Cardiac muscle cell (in vitro differentiated cells and primary cell): Measurements from ENCODE around the gene PPM1H. TPM values are rescaled to one million over a fixed set of nuclear protein-coding genes. Genes with fewer than 3 reads are reported as not detected.
"Not testable (repeated sequence)": the region's sequence is repeated elsewhere in the genome, so short reads cannot be mapped to it uniquely, and the experiment has no call there.

Experiments used
- DNase-seq, 2 donors: peaks; one replicate each; pipeline versions ENCODE4 v3.0.0 to v3.0.0-alpha.2; 2010 to 2017; ENCODE audit warnings: low read depth in 1 of 2, low spot score in 1 of 2
- H3K27ac ChIP-seq: fragments of 200-600 bp; sonication (generic); 2 replicates; pipeline ENCODE4 v1.5.1; 2016
- H3K27me3 ChIP-seq: fragments of 200-600 bp; sonication (generic); 2 replicates; pipeline ENCODE4 v1.6.0; 2016; ENCODE audit warnings: control low read depth
- H3K36me3 ChIP-seq: fragments of 200-600 bp; sonication (generic); 2 replicates; pipeline ENCODE4 v1.5.1; 2016; ENCODE audit warnings: control low read depth
- H3K4me1 ChIP-seq: fragments of 200-600 bp; sonication (generic); 2 replicates; pipeline ENCODE4 v1.8.1; 2017; ENCODE audit warnings: low read depth, mild to moderate bottlenecking, mixed run types
- H3K4me3 ChIP-seq: fragments of 200-600 bp; sonication (generic); 2 replicates; pipeline ENCODE4 v1.5.1; 2016; ENCODE audit warnings: mild to moderate bottlenecking
- H3K9me3 ChIP-seq: fragments of 200-600 bp; sonication (generic); 2 replicates; pipeline ENCODE4 v1.5.1; 2017; ENCODE audit warnings: low read depth, mild to moderate bottlenecking, control low read depth
- CTCF ChIP-seq: IDR thresholded peaks from 2 replicates; pipeline ENCODE4 v1.5.1; 2012; ENCODE audit warnings: low read depth, mild to moderate bottlenecking, low read length
- polyA plus RNA-seq: library from polyadenylated mRNA; unstranded; fragments of >200 nt; fragmentation: Nextera tagmentation; extraction: Ambion mirVana; gene quantifications from 2 replicates; pipeline ENCODE4 v1.2.1, GENCODE V29; 2016
- total RNA-seq: library from RNA; depleted of rRNA; stranded (reverse); fragments of >200 nt; gene quantifications from 2 replicates; pipeline ENCODE4 v1.2.3, GENCODE V29; 2016

Gene PPM1H
- total and polyA plus RNA-seq, 2 experiments from 2014 or later, result 2.9 to 3.3 TPM

GRCh38 chr12:62950317-62950716 is 15.4 kb upstream of the PPM1H start:
- Histone ChIP-seq H3K4me1 (no peaks in the 10 kb centered on the region), H3K27me3 (no peaks in the 10 kb centered on the region), H3K27ac (no peak overlapping the region), H3K36me3 (no peaks in the 10 kb centered on the region), H3K4me3 (no peak overlapping the region), H3K9me3 (no peaks in the 10 kb centered on the region)
- no peak for TF ChIP-seq CTCF
- no peak for DNase-seq

- TF ChIP-seq CTCF, result no peak
- Histone ChIP-seq H3K27me3 (no peaks in the 10 kb centered on the region), H3K4me1 (peaks cover 8% of the 10 kb centered on the region)
Observed at GRCh38 chr12:62948123-62948522, 13.2 kb upstream of the PPM1H start.

GRCh38 chr12:62947364-62947763 is 12.4 kb upstream of the PPM1H start:
- H3K4me1 ChIP-seq, result peaks cover 8% of the 10 kb centered on the region
- H3K27ac ChIP-seq, result no peak overlapping the region
- H3K27me3 ChIP-seq, result no peaks in the 10 kb centered on the region
- no peak overlapping the region for H3K4me3 ChIP-seq
- H3K36me3 ChIP-seq, result no peaks in the 10 kb centered on the region
- no peak for TF ChIP-seq CTCF
- no peaks in the 10 kb centered on the region for H3K9me3 ChIP-seq
- DNase-seq, result no peak

More at GRCh38 chr12:62948123-62948522, 13.2 kb upstream of the PPM1H start:
- H3K36me3 ChIP-seq, result no peaks in the 10 kb centered on the region
- H3K4me3 ChIP-seq, result no peak overlapping the region
- no peak for DNase-seq
- no peaks in the 10 kb centered on the region for H3K9me3 ChIP-seq
- H3K27ac ChIP-seq, result no peak overlapping the region

GRCh38 chr12:62943779-62944395 is 8.9 kb upstream of the PPM1H start:
- Histone ChIP-seq H3K9me3 (no peaks in the 10 kb centered on the region), H3K4me3 (no peak overlapping the region), H3K27ac (no peak overlapping the region), H3K36me3 (no peaks in the 10 kb centered on the region), H3K27me3 (no peaks in the 10 kb centered on the region), H3K4me1 (peaks cover 8% of the 10 kb centered on the region)
- no peak for TF ChIP-seq CTCF
- DNase-seq, result no peak

DNA sequence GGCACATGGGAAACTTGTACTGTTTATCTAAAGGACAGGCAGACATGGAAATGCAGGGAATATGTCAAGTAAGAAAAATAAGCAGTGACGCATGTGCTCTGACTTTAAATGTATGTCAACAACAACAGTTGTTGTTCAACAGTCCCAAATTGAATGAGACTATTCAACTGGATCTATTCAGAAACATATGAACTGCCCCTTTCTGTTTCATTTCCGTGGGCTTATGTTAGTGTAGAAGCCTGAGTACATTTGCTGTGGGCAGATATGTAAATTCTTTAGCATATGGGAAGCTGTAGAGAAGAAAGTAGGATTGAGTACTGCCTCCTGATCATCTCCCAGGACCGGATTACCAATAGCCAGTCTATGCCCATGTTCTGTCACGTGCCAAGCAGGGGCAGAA is 7.4 kb upstream of the PPM1H start:
- H3K27me3 ChIP-seq, H3K27ac ChIP-seq, H3K9me3 ChIP-seq, DNase-seq, H3K4me3 ChIP-seq, H3K4me1 ChIP-seq, H3K36me3 ChIP-seq: not testable (repeated sequence)

DNA sequence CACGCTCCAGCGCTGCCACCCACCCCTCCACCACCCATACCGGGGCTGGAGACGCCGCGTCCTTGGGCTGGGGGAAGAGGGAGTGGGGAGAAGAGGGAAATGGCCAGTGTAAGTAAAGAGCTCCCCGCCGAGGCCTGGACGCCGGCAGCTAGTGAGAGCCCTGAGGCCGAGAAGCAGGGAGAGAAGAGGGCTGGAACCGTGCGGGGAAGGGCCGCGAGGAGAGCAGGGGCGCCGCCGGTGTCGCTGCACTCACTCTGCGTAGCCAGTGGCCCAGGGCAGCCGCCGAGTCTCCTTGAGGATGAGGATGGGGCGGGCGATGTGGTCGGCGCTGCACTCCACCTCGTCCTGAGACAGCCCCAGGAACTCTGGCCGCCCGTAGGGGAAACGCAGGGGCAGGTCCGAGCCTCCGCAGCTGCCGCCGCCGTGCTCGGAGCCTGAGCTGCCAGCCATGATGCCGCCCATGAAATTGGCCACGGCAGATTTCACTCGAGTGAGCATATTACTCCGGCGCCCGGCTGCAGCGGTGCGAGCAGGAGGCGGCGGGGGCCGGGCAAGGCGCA is 631 bp downstream of the PPM1H start:
- no peak for TF ChIP-seq CTCF
- H3K27ac ChIP-seq, result no peak overlapping the region
- H3K27me3 ChIP-seq, result peaks cover 44% of the 10 kb centered on the region
- H3K36me3 ChIP-seq, result no peaks in the 10 kb centered on the region
- peak overlapping the region; percentile 87 for H3K4me3 ChIP-seq
- H3K9me3 ChIP-seq, result no peaks in the 10 kb centered on the region
- DNase-seq, result peak; percentile 36 to 61
- H3K4me1 ChIP-seq, result no peaks in the 10 kb centered on the region
